ENCODE data around the gene PLXNA2.

DNA sequence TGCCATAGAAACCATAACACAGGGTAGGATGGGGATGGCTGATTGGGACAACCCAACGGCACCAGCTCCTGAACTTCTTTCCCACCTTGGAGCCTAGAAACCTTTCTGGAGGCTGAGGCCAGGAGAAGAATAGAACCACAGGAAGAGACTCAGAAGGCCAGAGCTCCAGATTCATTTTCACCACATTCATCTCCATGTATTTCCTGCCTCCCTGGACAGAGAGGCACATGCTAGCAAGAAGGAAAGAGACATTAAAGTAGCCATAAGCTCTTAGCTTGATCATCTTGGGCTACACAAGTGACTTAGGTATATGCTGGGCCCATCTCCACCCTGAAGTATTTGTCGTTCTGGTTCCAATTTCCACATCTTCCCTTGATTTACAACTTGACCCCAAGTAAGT is 44.1 kb downstream of the PLXNA2 start:
- TF ChIP-seq, protein P1, sequence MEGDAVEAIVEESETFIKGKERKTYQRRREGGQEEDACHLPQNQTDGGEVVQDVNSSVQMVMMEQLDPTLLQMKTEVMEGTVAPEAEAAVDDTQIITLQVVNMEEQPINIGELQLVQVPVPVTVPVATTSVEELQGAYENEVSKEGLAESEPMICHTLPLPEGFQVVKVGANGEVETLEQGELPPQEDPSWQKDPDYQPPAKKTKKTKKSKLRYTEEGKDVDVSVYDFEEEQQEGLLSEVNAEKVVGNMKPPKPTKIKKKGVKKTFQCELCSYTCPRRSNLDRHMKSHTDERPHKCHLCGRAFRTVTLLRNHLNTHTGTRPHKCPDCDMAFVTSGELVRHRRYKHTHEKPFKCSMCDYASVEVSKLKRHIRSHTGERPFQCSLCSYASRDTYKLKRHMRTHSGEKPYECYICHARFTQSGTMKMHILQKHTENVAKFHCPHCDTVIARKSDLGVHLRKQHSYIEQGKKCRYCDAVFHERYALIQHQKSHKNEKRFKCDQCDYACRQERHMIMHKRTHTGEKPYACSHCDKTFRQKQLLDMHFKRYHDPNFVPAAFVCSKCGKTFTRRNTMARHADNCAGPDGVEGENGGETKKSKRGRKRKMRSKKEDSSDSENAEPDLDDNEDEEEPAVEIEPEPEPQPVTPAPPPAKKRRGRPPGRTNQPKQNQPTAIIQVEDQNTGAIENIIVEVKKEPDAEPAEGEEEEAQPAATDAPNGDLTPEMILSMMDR (IDR thresholded peaks at IDR 0.05), result no peak
- TF ChIP-seq POLR2A (IDR thresholded peaks at IDR 0.05), result no peak
